ENCODE data around the gene FAM151A.

- TF ChIP-seq CTCF (IDR thresholded peaks at IDR 0.05; ENCODE audit: poor library complexity, severe bottlenecking) (no peak), TAF1 (IDR thresholded peaks at IDR 0.05; ENCODE audit: low read depth) (no peak), REST (IDR thresholded peaks at IDR 0.05; ENCODE audit: borderline replicate concordance) (no peak), SMC3 (conservative IDR thresholded peaks at IDR 0.05; ENCODE audit: poor library complexity) (no peak)
Measured at GRCh38 chr1:54615531-54616279, 7.6 kb downstream of the FAM151A start.
